Measurements from ENCODE around the gene KLHDC7A.

KLHDC7A gene

GRCh38 chr1:18473195-18473815 is 7.4 kb upstream of the KLHDC7A start:
- DNase-seq (ENCODE audit: low read depth) = no peak

GRCh38 chr1:18474559-18475175 is 6.1 kb upstream of the KLHDC7A start:
- DNase-seq (ENCODE audit: low read depth) = no peak

GRCh38 chr1:18475234-18475905 is 5.4 kb upstream of the KLHDC7A start:
- no peak for DNase-seq (ENCODE audit: low read depth)

GRCh38 chr1:18479454-18479853 is 1.3 kb upstream of the KLHDC7A start:
- DNase-seq (ENCODE audit: low read depth) = no peak

GRCh38 chr1:18481190-18481920 is 625 bp downstream of the KLHDC7A start:
- DNase-seq (ENCODE audit: low read depth) = no peak

GRCh38 chr1:18481921-18482701 is 1.4 kb downstream of the KLHDC7A start:
- DNase-seq (ENCODE audit: low read depth) = no peak

GRCh38 chr1:18482721-18483425 is 2.1 kb downstream of the KLHDC7A start:
- DNase-seq (ENCODE audit: low read depth) = no peak

GRCh38 chr1:18484276-18484675 is 3.5 kb downstream of the KLHDC7A start:
- no peak for DNase-seq (ENCODE audit: low read depth)

- DNase-seq (ENCODE audit: low read depth) = no peak
Observed at GRCh38 chr1:18484721-18485120, 4.0 kb downstream of the KLHDC7A start.

GRCh38 chr1:18485227-18485626 is 4.5 kb downstream of the KLHDC7A start:
- DNase-seq (ENCODE audit: low read depth) = no peak

- DNase-seq (ENCODE audit: low read depth) = no peak
Observed at GRCh38 chr1:18486195-18486594, 5.5 kb downstream of the KLHDC7A start.

GRCh38 chr1:18489417-18490143 is 8.8 kb downstream of the KLHDC7A start:
- no peak for DNase-seq (ENCODE audit: low read depth)

GRCh38 chr1:18491168-18491567 is 10.4 kb downstream of the KLHDC7A start:
- no peak for DNase-seq (ENCODE audit: low read depth)

- DNase-seq (ENCODE audit: low read depth) = no peak
Observed at GRCh38 chr1:18494304-18494703, 13.6 kb downstream of the KLHDC7A start.

- DNase-seq (ENCODE audit: low read depth) = no peak
Observed at GRCh38 chr1:18495635-18496034, 14.9 kb downstream of the KLHDC7A start.

GRCh38 chr1:18496056-18496455 is 15.3 kb downstream of the KLHDC7A start:
- DNase-seq (ENCODE audit: low read depth) = no peak

- DNase-seq (ENCODE audit: low read depth) = no peak
Observed at GRCh38 chr1:18496497-18497235, 15.9 kb downstream of the KLHDC7A start.

- DNase-seq (ENCODE audit: low read depth) = no peak
Observed at GRCh38 chr1:18501833-18502232, 21.1 kb downstream of the KLHDC7A start.

GRCh38 chr1:18504609-18505008 is 23.9 kb downstream of the KLHDC7A start:
- no peak for DNase-seq (ENCODE audit: low read depth)

GRCh38 chr1:18505666-18506065 is 24.9 kb downstream of the KLHDC7A start:
- no peak for DNase-seq (ENCODE audit: low read depth)

All from HS-5 (cell line).